Osteocyte (in vitro differentiated cells): ENCODE data around the gene DMD. TPM values are rescaled to one million over a fixed set of nuclear protein-coding genes. Genes with fewer than 3 reads are reported as not detected.

Experiments used
- DNase-seq: peaks from one replicate; pipeline ENCODE4 v3.0.0; 2021; ENCODE audit warnings: mixed read lengths; ENCODE audit not compliant: unreplicated experiment; ENCODE audit errors: extremely low spot score
- H3K27ac Mint-ChIP-seq: one replicate; pipeline ENCODE4 v1.8.0; 2021; ENCODE audit warnings: mild to moderate bottlenecking, mixed read lengths; ENCODE audit not compliant: unreplicated experiment
- H3K27me3 Mint-ChIP-seq: one replicate; pipeline ENCODE4 v1.8.0; 2021; ENCODE audit warnings: mixed read lengths; ENCODE audit not compliant: unreplicated experiment
- H3K36me3 Mint-ChIP-seq: one replicate; pipeline ENCODE4 v1.8.0; 2021; ENCODE audit warnings: mixed read lengths; ENCODE audit not compliant: unreplicated experiment
- H3K4me1 Mint-ChIP-seq: one replicate; pipeline ENCODE4 v1.8.0; 2021; ENCODE audit warnings: mixed read lengths; ENCODE audit not compliant: unreplicated experiment
- H3K4me3 Mint-ChIP-seq: one replicate; pipeline ENCODE4 v1.8.0; 2021; ENCODE audit warnings: mild to moderate bottlenecking, moderate library complexity, mixed read lengths; ENCODE audit not compliant: unreplicated experiment
- H3K9me3 Mint-ChIP-seq: one replicate; pipeline ENCODE4 v1.8.0; 2021; ENCODE audit warnings: mixed read lengths; ENCODE audit not compliant: unreplicated experiment
- CTCF ChIP-seq: fragments of 200-600 bp; sonication (generic); IDR thresholded peaks from 2 replicates; pipeline ENCODE4 v1.5.0; 2021; ENCODE audit warnings: antibody characterized with exemption, mild to moderate bottlenecking, moderate library complexity
- total RNA-seq: library from RNA; stranded (reverse); gene quantifications from 2 replicates; pipeline ENCODE4 v1.2.1, GENCODE V29; 2021

The DMD gene
- total RNA-seq, 1 donor from 2014 or later: 317 TPM

GRCh38 chrX:32451954-32452695 is 759.2 kb downstream of the DMD start:
- Mint-ChIP-seq H3K4me3 (no peak overlapping the region), H3K9me3 (peaks cover 5% of the 10 kb centered on the region), H3K27ac (no peak overlapping the region), H3K27me3 (no peaks in the 10 kb centered on the region), H3K36me3 (no peaks in the 10 kb centered on the region), H3K4me1 (peaks cover 5% of the 10 kb centered on the region)
- TF ChIP-seq CTCF: no peak
- DNase-seq: no peak

GRCh38 chrX:32448945-32449344 is 762.4 kb downstream of the DMD start:
- Mint-ChIP-seq H3K4me1 (peaks cover 5% of the 10 kb centered on the region), H3K4me3 (no peak overlapping the region), H3K27ac (no peak overlapping the region), H3K27me3 (no peaks in the 10 kb centered on the region), H3K36me3 (no peaks in the 10 kb centered on the region), H3K9me3 (peaks cover 5% of the 10 kb centered on the region)
- no peak for DNase-seq
- no peak for TF ChIP-seq CTCF

GRCh38 chrX:32448320-32448719 is 763.0 kb downstream of the DMD start:
- H3K4me1 Mint-ChIP-seq: peaks cover 5% of the 10 kb centered on the region
- H3K27me3 Mint-ChIP-seq: no peaks in the 10 kb centered on the region
- no peak for TF ChIP-seq CTCF
- H3K4me3 Mint-ChIP-seq: no peak overlapping the region
- DNase-seq: no peak
- no peaks in the 10 kb centered on the region for H3K36me3 Mint-ChIP-seq
- peaks cover 5% of the 10 kb centered on the region for H3K9me3 Mint-ChIP-seq
- no peak overlapping the region for H3K27ac Mint-ChIP-seq

GRCh38 chrX:32447640-32448039 is 763.7 kb downstream of the DMD start:
- Mint-ChIP-seq H3K4me1 (peaks cover 5% of the 10 kb centered on the region), H3K9me3 (peaks cover 5% of the 10 kb centered on the region), H3K27me3 (no peaks in the 10 kb centered on the region), H3K27ac (no peak overlapping the region), H3K36me3 (no peaks in the 10 kb centered on the region), H3K4me3 (no peak overlapping the region)
- TF ChIP-seq CTCF: no peak
- DNase-seq: no peak

GRCh38 chrX:32443841-32444240 is 767.5 kb downstream of the DMD start:
- Mint-ChIP-seq H3K36me3 (no peaks in the 10 kb centered on the region), H3K4me3 (no peak overlapping the region), H3K27ac (no peak overlapping the region), H3K27me3 (no peaks in the 10 kb centered on the region), H3K9me3 (no peaks in the 10 kb centered on the region), H3K4me1 (peaks cover 4% of the 10 kb centered on the region)
- no peak for DNase-seq
- no peak for TF ChIP-seq CTCF
